Spleen (tissue), 11 donors: Measurements from ENCODE around the gene ARL5C. TPM values are rescaled to one million over a fixed set of nuclear protein-coding genes. Genes with fewer than 3 reads are reported as not detected.

Experiments used
- DNase-seq: peaks from one replicate; pipeline ENCODE4 v3.0.0-alpha.2; 2020
- H3K27ac ChIP-seq, 8 donors: fragments of 200-600 bp; sonication (generic) in 7 of 8; 1 replicate in 4 of 8; 2 replicates in 4 of 8; pipeline versions ENCODE4 v1.5.0 to v1.8.0; 2016 to 2021; ENCODE audit warnings: inconsistent platforms in 4 of 8, mild to moderate bottlenecking in 4 of 8, moderate library complexity in 1 of 8
- H3K27me3 ChIP-seq, 7 donors: fragments of 200-600 bp; sonication (generic) in 6 of 7; replicated peaks in 1 of 7; 1 replicate in 4 of 7; 2 replicates in 3 of 7; pipeline versions ENCODE4 v1.5.0 to v1.8.0; 2016 to 2021; ENCODE audit warnings: inconsistent platforms in 3 of 7, mild to moderate bottlenecking in 1 of 7
- H3K36me3 ChIP-seq, 6 donors: fragments of 200-600 bp; sonication (generic) in 5 of 6; 1 replicate in 4 of 6; 2 replicates in 2 of 6; pipeline versions ENCODE4 v1.5.0 to v1.8.0; 2016 to 2021; ENCODE audit warnings: inconsistent platforms in 2 of 6
- H3K4me1 ChIP-seq, 6 donors: fragments of 200-600 bp; sonication (generic) in 5 of 6; 1 replicate in 3 of 6; 2 replicates in 3 of 6; pipeline versions ENCODE4 v1.5.0 to v1.8.0; 2016 to 2021; ENCODE audit warnings: inconsistent platforms in 3 of 6
- H3K4me3 ChIP-seq, 8 donors: fragments of 200-600 bp; sonication (generic) in 7 of 8; 1 replicate in 4 of 8; 2 replicates in 4 of 8; pipeline versions ENCODE4 v1.5.0 to v1.8.0; 2016 to 2021; ENCODE audit warnings: inconsistent platforms in 4 of 8, mild to moderate bottlenecking in 4 of 8, moderate library complexity in 2 of 8
- H3K9me3 ChIP-seq, 8 donors: fragments of 200-600 bp; sonication (generic) in 7 of 8; 1 replicate in 4 of 8; 2 replicates in 4 of 8; pipeline versions ENCODE4 v1.5.0 to v1.8.0; 2016 to 2021; ENCODE audit warnings: inconsistent platforms in 4 of 8
- POLR2A ChIP-seq, 3 donors: fragments of 450-650 bp; IDR thresholded peaks; one replicate each; pipeline ENCODE4 v1.5.1; 2017; ENCODE audit warnings: antibody characterized with exemption in 3 of 3, mild to moderate bottlenecking in 1 of 3
- POLR2AphosphoS5 ChIP-seq, 3 donors: sonication (generic); formaldehyde crosslinking; IDR thresholded peaks; one replicate each; pipeline ENCODE4 v1.5.1; 2017; ENCODE audit warnings: antibody characterized with exemption in 3 of 3
- WGBS, 5 donors: extraction: QIAGEN DNeasy Blood & Tissue Kit in 3 of 5; methylation state at CpG; one replicate each; pipeline versions ENCODE4 v1.1.5 to v1.1.7; 2013 to 2018; 5-methylcytosine and 5-hydroxymethylcytosine counted together
- intact Hi-C: fragments of 100-400 bp; cut with DNase I; formaldehyde crosslinking; loops from one replicate; pipeline ENCODE4 v1.15.0; 2023; ENCODE audit warnings: low total_unique reads
- polyA plus RNA-seq, 3 donors: library from polyadenylated mRNA; stranded (reverse); fragments of 200-250 nt; gene quantifications; one replicate each; pipeline ENCODE4 v1.2.1, GENCODE V29; 2013
- total RNA-seq, 7 donors: library from RNA; depleted of rRNA in 3 of 7; stranded (reverse); fragments of >200 nt in 3 of 7; fragmentation: NEBNext Ultra II Directional in 4 of 7; extraction: Animal tissue kit (Norgen Biotek cat#: 25700) in 4 of 7; gene quantifications; one replicate each; pipeline versions ENCODE4 v1.1.0 to v1.2.1, GENCODE V29; 2016 to 2021
- TF ChIP-seq, protein P1 (sequence below), 11 experiments: fragments of 200-600 bp in 7 of 11; fragments of 450-650 bp in 4 of 11; sonication (generic) in 4 of 11; IDR thresholded peaks in 8 of 11; conservative IDR thresholded peaks in 3 of 11; 1 replicate in 7 of 11; 2 replicates in 4 of 11; pipeline versions ENCODE4 v1.4.0 to v1.8.0; 2016 to 2021; ENCODE audit warnings: antibody characterized with exemption in 11 of 11, inconsistent platforms in 4 of 11, mild to moderate bottlenecking in 1 of 11
- donor health status: healthy with polysubstance abuse.
- donor health status: DM: no; HTN: no; CAD: no; lungs with moderate emphysema.
- donor health status: DM: no; HTN: no; CAD: no.
- donor health status: Bipolar disorder and iron deficiency.
- donor health status: healthy.
- donor health status: DM: no; HTN: no; CAD: no.
- donor health status: DM: yes; HTN: yes; CAD: no.

Gene ARL5C
- total and polyA plus RNA-seq, 10 donors = not detected

DNA sequence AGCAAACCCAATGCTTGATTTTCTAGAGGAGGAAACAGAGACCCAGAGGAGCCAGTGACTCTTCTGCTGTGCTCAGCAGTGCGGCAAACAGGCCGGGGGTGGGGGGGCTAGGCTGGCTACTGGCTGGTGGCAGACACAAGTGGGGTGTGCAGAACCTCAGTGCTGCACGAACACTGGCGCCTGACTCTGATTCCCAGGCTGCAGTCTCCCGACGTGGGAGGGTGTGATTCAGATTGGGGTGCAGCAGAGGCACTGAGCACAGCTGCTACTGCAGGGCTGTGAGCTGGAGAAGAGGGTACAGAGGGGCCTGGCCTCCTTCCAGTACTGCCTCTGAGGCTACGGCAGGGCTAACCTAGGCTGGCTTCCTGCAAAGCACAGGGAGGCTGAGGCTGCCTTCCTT is 42.2 kb upstream of the ARL5C start:
- Histone ChIP-seq H3K4me1 (peaks cover 12 to 57% (median 43%) of the 10 kb centered on the region in 6 donors), H3K36me3 (peaks cover 0 to 23% (median 22%) of the 10 kb centered on the region in 6 donors), H3K9me3 (no peaks in the 10 kb centered on the region), H3K4me3 (no peak overlapping the region), H3K27me3 (peaks cover 0 to 28% (median 13%) of the 10 kb centered on the region in 7 donors), H3K27ac (peak overlapping the region in 4 of 8 donors; percentile 46 to 56 (median 54))
- intact Hi-C loops = no loop called here
- TF ChIP-seq POLR2A (IDR thresholded peaks at IDR 0.05) = no peak
- TF ChIP-seq, protein P1, sequence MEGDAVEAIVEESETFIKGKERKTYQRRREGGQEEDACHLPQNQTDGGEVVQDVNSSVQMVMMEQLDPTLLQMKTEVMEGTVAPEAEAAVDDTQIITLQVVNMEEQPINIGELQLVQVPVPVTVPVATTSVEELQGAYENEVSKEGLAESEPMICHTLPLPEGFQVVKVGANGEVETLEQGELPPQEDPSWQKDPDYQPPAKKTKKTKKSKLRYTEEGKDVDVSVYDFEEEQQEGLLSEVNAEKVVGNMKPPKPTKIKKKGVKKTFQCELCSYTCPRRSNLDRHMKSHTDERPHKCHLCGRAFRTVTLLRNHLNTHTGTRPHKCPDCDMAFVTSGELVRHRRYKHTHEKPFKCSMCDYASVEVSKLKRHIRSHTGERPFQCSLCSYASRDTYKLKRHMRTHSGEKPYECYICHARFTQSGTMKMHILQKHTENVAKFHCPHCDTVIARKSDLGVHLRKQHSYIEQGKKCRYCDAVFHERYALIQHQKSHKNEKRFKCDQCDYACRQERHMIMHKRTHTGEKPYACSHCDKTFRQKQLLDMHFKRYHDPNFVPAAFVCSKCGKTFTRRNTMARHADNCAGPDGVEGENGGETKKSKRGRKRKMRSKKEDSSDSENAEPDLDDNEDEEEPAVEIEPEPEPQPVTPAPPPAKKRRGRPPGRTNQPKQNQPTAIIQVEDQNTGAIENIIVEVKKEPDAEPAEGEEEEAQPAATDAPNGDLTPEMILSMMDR (IDR thresholded peaks at IDR 0.05 in 8 of 11, conservative IDR thresholded peaks at IDR 0.05 in 3 of 11) = no peak
- TF ChIP-seq POLR2AphosphoS5 (IDR thresholded peaks at IDR 0.05) = peak in 1 of 3 donors; percentile 21
- DNase-seq = peak; percentile 82
- 47 to 60% (median 49%) methylated on average over 7 of the region's 7 CpGs for WGBS, 5 donors

GRCh38 chr17:39205112-39205526 is 39.2 kb upstream of the ARL5C start:
- Histone ChIP-seq H3K27me3 (peaks cover 0 to 13% (median 7%) of the 10 kb centered on the region in 7 donors), H3K4me3 (no peak overlapping the region), H3K4me1 (peaks cover 24 to 76% (median 62%) of the 10 kb centered on the region in 6 donors), H3K9me3 (no peaks in the 10 kb centered on the region), H3K36me3 (peaks cover 3 to 45% (median 43%) of the 10 kb centered on the region in 6 donors), H3K27ac (no peak overlapping the region)
- DNase-seq = no peak
- TF ChIP-seq, protein P1 (IDR thresholded peaks at IDR 0.05 in 8 of 11, conservative IDR thresholded peaks at IDR 0.05 in 3 of 11) = no peak
- peak in 1 of 3 donors; percentile 23 for TF ChIP-seq POLR2AphosphoS5 (IDR thresholded peaks at IDR 0.05)
- 84 to 94% (median 86%) methylated on average over 3 of the region's 3 CpGs for WGBS, 5 donors
- intact Hi-C loops = no loop called here

DNA sequence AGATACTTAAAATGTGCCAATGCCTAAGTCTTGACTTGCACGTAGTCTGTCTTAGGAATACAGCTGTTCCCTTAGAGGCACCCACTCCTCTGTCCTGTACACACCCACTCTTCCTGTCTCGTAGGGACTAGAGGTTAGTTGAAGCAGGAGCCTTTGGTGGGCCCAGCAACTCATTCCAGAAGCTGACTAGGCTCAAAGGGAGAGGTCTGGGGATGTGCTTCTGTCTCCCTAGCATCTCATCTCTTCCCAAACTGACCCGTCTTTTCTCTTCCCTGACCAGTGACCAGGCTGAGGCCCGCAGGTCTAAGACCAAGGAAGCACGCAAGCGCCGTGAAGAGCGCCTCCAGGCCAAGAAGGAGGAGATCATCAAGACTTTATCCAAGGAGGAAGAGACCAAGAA is 38.3 kb upstream of the ARL5C start:
- Histone ChIP-seq H3K27ac (no peak overlapping the region), H3K36me3 (peaks cover 3 to 45% (median 43%) of the 10 kb centered on the region in 6 donors), H3K27me3 (peaks cover 0 to 5% (median 0%) of the 10 kb centered on the region in 7 donors), H3K9me3 (no peaks in the 10 kb centered on the region), H3K4me3 (no peak overlapping the region), H3K4me1 (peaks cover 21 to 73% (median 58%) of the 10 kb centered on the region in 6 donors)
- no peak for DNase-seq
- intact Hi-C loops = no loop called here
- TF ChIP-seq POLR2A (IDR thresholded peaks at IDR 0.05) (no peak), POLR2AphosphoS5 (IDR thresholded peaks at IDR 0.05) (peak in 1 of 3 donors; percentile 9)
- TF ChIP-seq, protein P1 (IDR thresholded peaks at IDR 0.05 in 8 of 11, conservative IDR thresholded peaks at IDR 0.05 in 3 of 11) = no peak
- WGBS, 5 donors = 77 to 88% (median 86%) methylated on average over 8 of the region's 8 CpGs

GRCh38 chr17:39200957-39201510 is 35.1 kb upstream of the ARL5C start:
- intact Hi-C loops = no loop called here
- no peak for DNase-seq
- Histone ChIP-seq H3K4me3 (peak overlapping the region; percentile 86 to 98 (median 94)), H3K27ac (peak overlapping the region; percentile 95 to 99 (median 97)), H3K36me3 (peaks cover 3 to 45% (median 43%) of the 10 kb centered on the region in 6 donors), H3K27me3 (peaks cover 0 to 12% (median 0%) of the 10 kb centered on the region in 7 donors), H3K4me1 (peaks cover 21 to 77% (median 63%) of the 10 kb centered on the region in 6 donors), H3K9me3 (no peaks in the 10 kb centered on the region)
- 23 to 37% (median 27%) methylated on average over 11 of the region's 11 CpGs for WGBS, 5 donors
- TF ChIP-seq, protein P1 (IDR thresholded peaks at IDR 0.05 in 8 of 11, conservative IDR thresholded peaks at IDR 0.05 in 3 of 11) = no peak
- TF ChIP-seq POLR2A (IDR thresholded peaks at IDR 0.05) = no peak
- TF ChIP-seq POLR2AphosphoS5 (IDR thresholded peaks at IDR 0.05) = no peak
